Suppressor macrophage treated with lipopolysaccharide for 1 hour (primary cell): Measurements from ENCODE around the gene LRRC41.
"Not testable (repeated sequence)": the region's sequence is repeated elsewhere in the genome, so short reads cannot be mapped to it uniquely, and the experiment has no call there.

Experiments
- DNase-seq, 3 donors: peaks; one replicate each; pipeline ENCODE4 v3.0.0-alpha.2; 2020 to 2022

The LRRC41 gene, protein sequence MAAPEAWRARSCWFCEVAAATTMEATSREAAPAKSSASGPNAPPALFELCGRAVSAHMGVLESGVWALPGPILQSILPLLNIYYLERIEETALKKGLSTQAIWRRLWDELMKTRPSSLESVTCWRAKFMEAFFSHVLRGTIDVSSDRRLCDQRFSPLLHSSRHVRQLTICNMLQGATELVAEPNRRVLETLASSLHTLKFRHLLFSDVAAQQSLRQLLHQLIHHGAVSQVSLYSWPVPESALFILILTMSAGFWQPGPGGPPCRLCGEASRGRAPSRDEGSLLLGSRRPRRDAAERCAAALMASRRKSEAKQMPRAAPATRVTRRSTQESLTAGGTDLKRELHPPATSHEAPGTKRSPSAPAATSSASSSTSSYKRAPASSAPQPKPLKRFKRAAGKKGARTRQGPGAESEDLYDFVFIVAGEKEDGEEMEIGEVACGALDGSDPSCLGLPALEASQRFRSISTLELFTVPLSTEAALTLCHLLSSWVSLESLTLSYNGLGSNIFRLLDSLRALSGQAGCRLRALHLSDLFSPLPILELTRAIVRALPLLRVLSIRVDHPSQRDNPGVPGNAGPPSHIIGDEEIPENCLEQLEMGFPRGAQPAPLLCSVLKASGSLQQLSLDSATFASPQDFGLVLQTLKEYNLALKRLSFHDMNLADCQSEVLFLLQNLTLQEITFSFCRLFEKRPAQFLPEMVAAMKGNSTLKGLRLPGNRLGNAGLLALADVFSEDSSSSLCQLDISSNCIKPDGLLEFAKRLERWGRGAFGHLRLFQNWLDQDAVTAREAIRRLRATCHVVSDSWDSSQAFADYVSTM

DNA sequence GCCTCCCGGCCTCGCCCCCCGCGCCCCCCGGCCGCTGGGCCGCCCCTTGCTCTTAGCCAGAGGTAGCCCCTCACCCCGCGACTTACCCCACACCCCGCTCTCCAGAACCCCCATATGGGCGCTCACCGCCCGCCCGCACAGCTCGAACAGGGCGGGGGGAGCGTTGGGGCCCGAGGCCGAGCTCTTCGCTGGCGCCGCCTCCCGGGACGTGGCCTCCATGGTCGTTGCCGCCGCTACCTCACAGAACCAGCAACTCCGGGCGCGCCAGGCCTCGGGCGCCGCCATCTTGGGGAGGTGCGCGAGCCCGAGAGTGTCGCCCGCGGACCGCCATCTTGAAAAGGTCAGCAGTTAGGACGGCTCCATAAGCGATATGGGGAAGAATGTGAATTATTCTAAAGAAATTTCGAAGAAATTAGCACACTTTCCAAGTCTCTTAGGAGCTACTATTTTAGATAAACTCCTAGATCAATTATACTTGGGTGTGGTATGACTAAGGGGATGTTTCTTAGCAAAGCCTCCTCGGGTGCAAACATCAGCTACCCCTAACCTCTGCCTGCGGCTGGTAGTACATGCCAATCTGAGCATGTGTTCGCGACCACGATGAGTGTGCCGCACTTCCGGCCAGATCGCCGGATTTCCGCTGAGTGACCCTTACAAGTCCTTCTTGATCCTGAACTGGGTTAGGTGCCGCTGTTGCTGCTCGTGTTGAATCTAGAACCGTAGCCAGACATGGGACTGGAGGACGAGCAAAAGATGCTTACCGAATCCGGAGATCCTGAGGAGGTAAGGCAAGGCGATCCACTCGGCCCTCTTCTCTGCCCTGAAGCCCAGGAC lies at the start of gene LRRC41, which contains the start of gene UQCRH:
Gene LRRC41 (minus strand): TSS at position 579 of the 834 bp plus-strand sequence. CDS start 294 bp downstream, at position 285.
Gene UQCRH (plus strand): TSS at position 661 of the 834 bp plus-strand sequence. CDS start 69 bp downstream, at position 730.
- peak; percentile 98 for DNase-seq

GRCh38 chr1:46352363-46352762 lies 48.9 kb upstream of the LRRC41 start:
- DNase-seq: no peak

GRCh38 chr1:46345281-46345680 lies 41.9 kb upstream of the LRRC41 start:
- DNase-seq: peak in 2 of 3 donors; percentile 16 to 32

GRCh38 chr1:46344481-46344880 lies 41.1 kb upstream of the LRRC41 start:
- no peak for DNase-seq

- no peak for DNase-seq
Observed at GRCh38 chr1:46343705-46344104, 40.3 kb upstream of the LRRC41 start.

- no peak for DNase-seq
Observed at GRCh38 chr1:46343351-46343695, 39.9 kb upstream of the LRRC41 start.

- DNase-seq: no peak
Observed at GRCh38 chr1:46342677-46343350, 39.4 kb upstream of the LRRC41 start.

GRCh38 chr1:46342084-46342656 lies 38.8 kb upstream of the LRRC41 start:
- DNase-seq: peak in 1 of 3 donors; percentile 22

GRCh38 chr1:46341222-46342083 lies 38.0 kb upstream of the LRRC41 start:
- DNase-seq: no peak

GRCh38 chr1:46340404-46341221 lies 37.2 kb upstream of the LRRC41 start, which contains the start of gene NSUN4:
Gene NSUN4, plus strand, starts transcription at chr1:46340807. Its CDS starts 20 bp downstream, at chr1:46340827.
- peak; percentile 96 to 97 (median 96) for DNase-seq

DNA sequence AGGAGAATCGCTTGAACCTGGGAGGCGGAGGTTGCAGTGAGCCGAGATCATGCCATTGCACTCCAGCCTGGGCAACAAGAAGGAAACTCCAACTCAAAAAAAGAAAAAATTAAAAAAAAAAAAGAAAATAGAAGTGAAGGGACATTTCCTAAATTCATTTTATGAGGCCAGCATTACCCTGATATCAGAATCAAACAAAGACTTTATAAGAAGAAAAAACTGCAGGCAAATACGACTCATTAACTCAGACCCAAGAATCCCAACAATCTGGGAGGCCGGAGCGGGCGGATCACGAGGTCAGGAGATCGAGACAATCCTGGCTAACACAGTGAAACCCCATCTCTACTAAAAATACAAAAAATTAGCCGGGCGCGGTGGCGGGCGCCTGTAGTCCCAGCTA lies 34.0 kb upstream of the LRRC41 start:
- not testable (repeated sequence) for DNase-seq

DNA sequence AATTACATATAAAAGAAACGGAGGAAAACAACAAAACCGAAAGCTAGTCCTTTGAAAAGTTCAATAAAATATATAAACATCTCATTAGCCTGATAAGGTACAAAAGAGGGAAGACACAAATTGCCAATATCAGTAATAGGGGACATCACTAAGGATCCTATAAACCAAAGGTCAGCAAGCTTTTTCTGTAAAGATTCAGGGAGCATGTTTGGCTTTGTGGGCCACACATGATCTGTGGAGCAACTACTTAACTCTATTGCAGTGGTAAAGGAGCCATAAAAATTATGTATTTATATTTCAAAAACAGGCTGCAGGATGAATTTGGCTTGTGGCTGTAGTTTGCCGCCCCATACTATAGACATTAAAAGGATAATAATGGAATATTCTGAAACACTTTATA lies 31.7 kb upstream of the LRRC41 start:
- DNase-seq: no peak

- no peak for DNase-seq
Observed at GRCh38 chr1:46334030-46334384, 30.6 kb upstream of the LRRC41 start.

- DNase-seq: peak; percentile 74 to 83 (median 82)
Observed at GRCh38 chr1:46333300-46334029, 30.0 kb upstream of the LRRC41 start.

GRCh38 chr1:46331786-46332540 lies 28.5 kb upstream of the LRRC41 start:
- DNase-seq: not testable (repeated sequence)

- not testable (repeated sequence) for DNase-seq
Observed at GRCh38 chr1:46330381-46330780, 27.0 kb upstream of the LRRC41 start.

DNA sequence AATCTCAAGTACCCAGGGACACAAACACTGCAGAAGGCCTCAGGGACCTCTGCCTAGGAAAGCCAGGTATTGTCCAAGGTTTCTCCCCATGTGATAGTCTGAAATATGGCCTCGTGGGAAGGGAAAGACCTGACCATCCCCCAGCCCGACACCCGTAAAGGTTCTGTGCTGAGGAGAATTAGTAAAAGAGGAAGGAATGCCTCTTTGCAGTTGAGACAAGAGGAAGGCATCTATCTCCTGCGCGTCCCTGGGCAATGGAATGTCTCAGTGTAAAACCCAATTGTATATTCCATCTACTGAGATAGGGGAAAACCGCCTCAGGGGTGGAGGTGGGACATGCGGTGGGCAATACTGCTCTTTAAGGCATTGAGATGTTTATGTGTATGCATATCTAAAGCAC lies 26.4 kb upstream of the LRRC41 start:
- DNase-seq: not testable (repeated sequence)

GRCh38 chr1:46328182-46328581 lies 24.8 kb upstream of the LRRC41 start:
- DNase-seq: not testable (repeated sequence)
